ENCODE results near the gene VPS45. TPM values are rescaled to one million over a fixed set of nuclear protein-coding genes. Genes with fewer than 3 reads are reported as not detected.

The VPS45 gene
- total RNA-seq, 1 experiment from 2014 or later = 51.3 TPM

- Histone ChIP-seq H3K36me3 (ENCODE audit: insufficient read depth, low read length, poor library complexity, severe bottlenecking) (peaks cover 8% of the 10 kb centered on the region), H3K27me3 (replicated peaks; ENCODE audit: insufficient read depth, low read depth, low read length, poor library complexity) (no peaks in the 10 kb centered on the region), H3K4me1 (ENCODE audit: insufficient read depth, low read length, poor library complexity, severe bottlenecking) (peaks cover 22% of the 10 kb centered on the region), H3K27ac (ENCODE audit: low read depth, low read length, poor library complexity, severe bottlenecking) (peak overlapping the region; percentile 99), H3K4me3 (ENCODE audit: low read depth, low read length, poor library complexity, severe bottlenecking) (no peak overlapping the region), H3K9me3 (ENCODE audit: low read depth, low read length, poor library complexity, severe bottlenecking) (no peaks in the 10 kb centered on the region)
- no peak for DNase-seq (ENCODE audit: low spot score)
- intact Hi-C loops (cut with micrococcal nuclease; ENCODE audit: unreplicated experiment) = loop anchor here (10.0 kb wide), 1 partner anchor 269 kb away; the partner anchor contains the start of gene BOLA1
- no TSS peak for BruUV-seq (replicated peaks)
- ChIA-PET CTCF (interaction anchor here (2.5 kb wide), 1 partner anchor 91 kb away, joined by 20 read pairs; no protein-coding TSS in a partner anchor), POLR2A (ENCODE audit: low non-redundant PET) (no interaction called here)
- TF ChIP-seq EZH2 (IDR thresholded peaks at IDR 0.05; ENCODE audit: borderline replicate concordance, low read depth, low read length, poor library complexity, severe bottlenecking) (no peak), CTCF (conservative IDR thresholded peaks at IDR 0.05; ENCODE audit: low read depth, low read length) (no peak)
These were observed 96.6 kb downstream of the VPS45 start for GRCh38 chr1:150164224-150164623.

- H3K4me3 ChIP-seq (ENCODE audit: low read depth, low read length, poor library complexity, severe bottlenecking) = no peak overlapping the region
- H3K36me3 ChIP-seq (ENCODE audit: insufficient read depth, low read length, poor library complexity, severe bottlenecking) = peaks cover 3% of the 10 kb centered on the region
- H3K9me3 ChIP-seq (ENCODE audit: low read depth, low read length, poor library complexity, severe bottlenecking) = no peaks in the 10 kb centered on the region
- DNase-seq (ENCODE audit: low spot score) = no peak
- no peaks in the 10 kb centered on the region for H3K27me3 ChIP-seq (replicated peaks; ENCODE audit: insufficient read depth, low read depth, low read length, poor library complexity)
- H3K4me1 ChIP-seq (ENCODE audit: insufficient read depth, low read length, poor library complexity, severe bottlenecking) = peaks cover 22% of the 10 kb centered on the region
- TF ChIP-seq CTCF (conservative IDR thresholded peaks at IDR 0.05; ENCODE audit: low read depth, low read length) = no peak
- TF ChIP-seq EZH2 (IDR thresholded peaks at IDR 0.05; ENCODE audit: borderline replicate concordance, low read depth, low read length, poor library complexity, severe bottlenecking) = no peak
- CTCF ChIA-PET = interaction anchor here (2.5 kb wide), 1 partner anchor 92 kb away, joined by 20 read pairs; no protein-coding TSS in a partner anchor
- peak overlapping the region; percentile 99 for H3K27ac ChIP-seq (ENCODE audit: low read depth, low read length, poor library complexity, severe bottlenecking)
- BruUV-seq (replicated peaks) = no TSS peak
- POLR2A ChIA-PET (ENCODE audit: low non-redundant PET) = no interaction called here
- intact Hi-C loops (cut with micrococcal nuclease; ENCODE audit: unreplicated experiment) = loop anchor here (10.0 kb wide), 1 partner anchor 270 kb away; the partner anchor contains the start of gene BOLA1
These were observed 97.2 kb downstream of the VPS45 start for GRCh38 chr1:150164779-150165178.

- intact Hi-C loops (cut with micrococcal nuclease; ENCODE audit: unreplicated experiment) = loop anchor here (1.0 to 10.0 kb wide), 2 partner anchors 93 to 271 kb away; partner anchors contain the start of gene BOLA1
- no peaks in the 10 kb centered on the region for H3K9me3 ChIP-seq (ENCODE audit: low read depth, low read length, poor library complexity, severe bottlenecking)
- H3K36me3 ChIP-seq (ENCODE audit: insufficient read depth, low read length, poor library complexity, severe bottlenecking) = no peaks in the 10 kb centered on the region
- no peaks in the 10 kb centered on the region for H3K27me3 ChIP-seq (replicated peaks; ENCODE audit: insufficient read depth, low read depth, low read length, poor library complexity)
- no peak overlapping the region for H3K4me3 ChIP-seq (ENCODE audit: low read depth, low read length, poor library complexity, severe bottlenecking)
- TF ChIP-seq CTCF (conservative IDR thresholded peaks at IDR 0.05; ENCODE audit: low read depth, low read length) = peak; percentile 89
- TF ChIP-seq EZH2 (IDR thresholded peaks at IDR 0.05; ENCODE audit: borderline replicate concordance, low read depth, low read length, poor library complexity, severe bottlenecking) = no peak
- POLR2A ChIA-PET (ENCODE audit: low non-redundant PET) = no interaction called here
- no peak overlapping the region for H3K27ac ChIP-seq (ENCODE audit: low read depth, low read length, poor library complexity, severe bottlenecking)
- no TSS peak for BruUV-seq (replicated peaks)
- DNase-seq (ENCODE audit: low spot score) = peak; percentile 81
- CTCF ChIA-PET = interaction anchor here (0.6 to 2.5 kb wide), 6 partner anchors 21 to 203 kb away, joined by 3 to 20 read pairs (median 4); no protein-coding TSS in a partner anchor
- H3K4me1 ChIP-seq (ENCODE audit: insufficient read depth, low read length, poor library complexity, severe bottlenecking) = peaks cover 22% of the 10 kb centered on the region
These were observed 98.3 kb downstream of the VPS45 start for GRCh38 chr1:150165622-150166612.
